Hepatocyte (in vitro differentiated cells): ENCODE data around the gene SPON1.

ENCODE experiments used
- EZH2 ChIP-seq: fragments of 200-600 bp; sonication (generic); IDR thresholded peaks from 2 replicates; pipeline ENCODE4 v1.6.1; 2016; ENCODE audit warnings: antibody characterized with exemption, mild to moderate bottlenecking, borderline replicate concordance
- EZH2phosphoT487 ChIP-seq: fragments of 200-600 bp; sonication (generic); IDR thresholded peaks from one replicate; pipeline ENCODE4 v1.6.1; 2018; ENCODE audit warnings: antibody characterized with exemption, mild to moderate bottlenecking, low read depth, moderate library complexity; ENCODE audit not compliant: unreplicated experiment, severe bottlenecking
- TF ChIP-seq, protein P1 (sequence below): fragments of 200-600 bp; sonication (generic); IDR thresholded peaks from 2 replicates; pipeline ENCODE4 v1.5.1; 2016; ENCODE audit warnings: antibody characterized with exemption, mild to moderate bottlenecking; ENCODE audit not compliant: poor library complexity

DNA sequence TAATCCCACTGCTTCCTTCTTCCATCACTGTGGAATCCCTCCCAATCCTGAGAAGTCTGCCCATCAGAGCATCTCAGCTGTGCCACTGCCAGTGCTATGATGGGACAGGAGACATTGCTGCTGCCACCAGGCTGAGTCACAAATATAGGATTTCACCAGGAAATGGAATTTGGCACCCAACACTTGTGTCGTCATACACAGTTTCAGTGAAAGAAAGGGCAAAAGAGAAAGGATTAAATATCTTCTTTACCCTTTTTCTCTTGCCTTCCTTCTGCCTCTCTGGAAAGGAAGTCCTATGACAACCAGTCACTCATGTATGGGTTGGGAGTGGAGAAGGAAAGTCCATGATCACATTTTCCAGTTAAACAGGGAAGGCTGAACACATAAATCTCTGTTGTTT lies 133.4 kb downstream of the SPON1 start:
- TF ChIP-seq, protein P1, sequence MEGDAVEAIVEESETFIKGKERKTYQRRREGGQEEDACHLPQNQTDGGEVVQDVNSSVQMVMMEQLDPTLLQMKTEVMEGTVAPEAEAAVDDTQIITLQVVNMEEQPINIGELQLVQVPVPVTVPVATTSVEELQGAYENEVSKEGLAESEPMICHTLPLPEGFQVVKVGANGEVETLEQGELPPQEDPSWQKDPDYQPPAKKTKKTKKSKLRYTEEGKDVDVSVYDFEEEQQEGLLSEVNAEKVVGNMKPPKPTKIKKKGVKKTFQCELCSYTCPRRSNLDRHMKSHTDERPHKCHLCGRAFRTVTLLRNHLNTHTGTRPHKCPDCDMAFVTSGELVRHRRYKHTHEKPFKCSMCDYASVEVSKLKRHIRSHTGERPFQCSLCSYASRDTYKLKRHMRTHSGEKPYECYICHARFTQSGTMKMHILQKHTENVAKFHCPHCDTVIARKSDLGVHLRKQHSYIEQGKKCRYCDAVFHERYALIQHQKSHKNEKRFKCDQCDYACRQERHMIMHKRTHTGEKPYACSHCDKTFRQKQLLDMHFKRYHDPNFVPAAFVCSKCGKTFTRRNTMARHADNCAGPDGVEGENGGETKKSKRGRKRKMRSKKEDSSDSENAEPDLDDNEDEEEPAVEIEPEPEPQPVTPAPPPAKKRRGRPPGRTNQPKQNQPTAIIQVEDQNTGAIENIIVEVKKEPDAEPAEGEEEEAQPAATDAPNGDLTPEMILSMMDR = no peak
- no peak for TF ChIP-seq EZH2phosphoT487
- no peak for TF ChIP-seq EZH2
